ENCODE measurements around the gene SLC22A4. TPM values are rescaled to one million over a fixed set of nuclear protein-coding genes. Genes with fewer than 3 reads are reported as not detected.

The SLC22A4 gene
- total RNA-seq, 2 donors from 2014 or later: 1.3 to 8.3 TPM

DNA sequence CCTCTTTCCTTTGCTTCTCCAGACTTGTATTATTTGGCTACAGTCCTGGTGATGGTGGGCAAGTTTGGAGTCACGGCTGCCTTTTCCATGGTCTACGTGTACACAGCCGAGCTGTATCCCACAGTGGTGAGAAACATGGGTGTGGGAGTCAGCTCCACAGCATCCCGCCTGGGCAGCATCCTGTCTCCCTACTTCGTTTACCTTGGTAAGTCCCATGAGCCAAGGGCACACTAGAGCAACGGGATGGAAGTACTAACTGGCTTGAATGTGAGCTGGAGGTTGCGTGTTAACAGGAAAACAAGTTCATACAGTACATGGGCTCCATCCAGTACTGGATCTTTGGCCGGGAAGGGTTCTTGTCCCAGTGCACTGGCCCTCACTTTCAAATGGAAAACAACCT, 98.2 kb downstream of the SLC22A4 start:
- Histone ChIP-seq H3K27me3 (no peaks in the 10 kb centered on the region), H3K36me3 (no peaks in the 10 kb centered on the region), H3K4me3 (no peak overlapping the region), H3K9me3 (no peaks in the 10 kb centered on the region), H3K27ac (no peak overlapping the region), H3K9ac (ENCODE audit: low read depth in 2 of 2, low read length in 2 of 2) (no peak overlapping the region), H3K4me1 (no peaks in the 10 kb centered on the region)
- no peak for DNase-seq
- intact Hi-C loops (cut with DNase I): no loop called here
- TF ChIP-seq, protein P1, sequence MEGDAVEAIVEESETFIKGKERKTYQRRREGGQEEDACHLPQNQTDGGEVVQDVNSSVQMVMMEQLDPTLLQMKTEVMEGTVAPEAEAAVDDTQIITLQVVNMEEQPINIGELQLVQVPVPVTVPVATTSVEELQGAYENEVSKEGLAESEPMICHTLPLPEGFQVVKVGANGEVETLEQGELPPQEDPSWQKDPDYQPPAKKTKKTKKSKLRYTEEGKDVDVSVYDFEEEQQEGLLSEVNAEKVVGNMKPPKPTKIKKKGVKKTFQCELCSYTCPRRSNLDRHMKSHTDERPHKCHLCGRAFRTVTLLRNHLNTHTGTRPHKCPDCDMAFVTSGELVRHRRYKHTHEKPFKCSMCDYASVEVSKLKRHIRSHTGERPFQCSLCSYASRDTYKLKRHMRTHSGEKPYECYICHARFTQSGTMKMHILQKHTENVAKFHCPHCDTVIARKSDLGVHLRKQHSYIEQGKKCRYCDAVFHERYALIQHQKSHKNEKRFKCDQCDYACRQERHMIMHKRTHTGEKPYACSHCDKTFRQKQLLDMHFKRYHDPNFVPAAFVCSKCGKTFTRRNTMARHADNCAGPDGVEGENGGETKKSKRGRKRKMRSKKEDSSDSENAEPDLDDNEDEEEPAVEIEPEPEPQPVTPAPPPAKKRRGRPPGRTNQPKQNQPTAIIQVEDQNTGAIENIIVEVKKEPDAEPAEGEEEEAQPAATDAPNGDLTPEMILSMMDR (IDR thresholded peaks at IDR 0.05): no peak

DNA sequence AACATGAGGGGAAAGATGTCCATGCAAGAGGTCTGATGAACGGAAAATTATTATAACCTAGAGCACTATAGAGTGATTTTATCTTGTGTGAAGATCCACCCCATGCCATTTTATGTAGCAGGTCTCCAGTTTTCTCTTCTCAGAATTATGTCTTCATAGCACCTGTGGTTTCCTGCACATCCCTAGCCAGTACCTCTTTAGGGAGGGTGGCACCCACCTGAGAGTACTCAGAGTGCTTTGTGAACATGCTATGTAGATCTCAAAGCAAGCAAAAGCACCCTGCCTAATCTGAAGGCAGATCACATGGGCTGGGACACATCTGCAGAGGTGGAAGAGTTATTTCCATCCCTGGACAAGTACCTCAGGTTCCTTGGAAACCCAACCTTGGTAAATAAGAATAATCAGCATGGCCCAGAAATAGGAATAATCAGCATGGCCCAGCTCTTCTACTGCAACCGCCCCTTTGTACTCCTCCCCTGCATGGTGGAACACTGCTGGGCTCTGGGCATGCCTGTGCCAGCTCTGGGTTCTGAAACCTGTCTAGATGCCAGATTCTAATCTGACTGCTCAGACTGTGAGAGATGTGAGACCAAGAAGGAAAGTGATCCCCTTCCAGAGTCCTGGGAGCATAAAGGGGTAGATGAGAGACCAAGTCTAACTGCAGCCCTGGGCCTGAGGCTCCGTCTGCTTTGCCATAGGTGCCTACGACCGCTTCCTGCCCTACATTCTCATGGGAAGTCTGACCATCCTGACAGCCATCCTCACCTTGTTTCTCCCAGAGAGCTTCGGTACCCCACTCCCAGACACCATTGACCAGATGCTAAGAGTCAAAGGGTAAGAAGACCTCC, 99.0 kb downstream of the SLC22A4 start:
- Histone ChIP-seq H3K27ac (no peak overlapping the region), H3K9ac (ENCODE audit: low read depth in 2 of 2, low read length in 2 of 2) (no peak overlapping the region), H3K4me3 (no peak overlapping the region), H3K36me3 (no peaks in the 10 kb centered on the region), H3K27me3 (no peaks in the 10 kb centered on the region), H3K4me1 (no peaks in the 10 kb centered on the region), H3K9me3 (no peaks in the 10 kb centered on the region)
- TF ChIP-seq, protein P1 (IDR thresholded peaks at IDR 0.05): no peak
- no peak for DNase-seq
- intact Hi-C loops (cut with DNase I): no loop called here

Small RNAs within 50 kb of the gene (microRNA-seq; reads per million reads assigned to microRNA genes)
- not detected for gene MIR3936

Other genes starting within 250 kb of the SLC22A4 start
- under 1 TPM in 1 of 2 donors, not detected in 1; 0.25 TPM for gene IL3, start 233.7 kb upstream of the SLC22A4 start, total RNA-seq
- gene CSF2, start 220.6 kb upstream of the SLC22A4 start, total RNA-seq: under 1 TPM in 1 of 2 donors, not detected in 1; 0.67 TPM
- gene P4HA2, start 66.5 kb upstream of the SLC22A4 start, total RNA-seq: 10 to 100 TPM; 53.7 to 79.6 TPM
- gene PDLIM4, start 36.7 kb upstream of the SLC22A4 start, total RNA-seq: 10 to 100 TPM in 1 of 2 donors, 1 to 10 TPM in 1; 2.3 to 14.3 TPM
- 10 to 100 TPM; 26.0 to 38.6 TPM for gene SLC22A5, start 75.3 kb downstream of the SLC22A4 start, total RNA-seq
- gene IRF1, start 196.4 kb downstream of the SLC22A4 start, total RNA-seq: 10 to 100 TPM; 59.7 to 87.8 TPM
- not detected for gene IL5, start 249.1 kb downstream of the SLC22A4 start, total RNA-seq